ENCODE results near the gene NAV1.

GRCh38 chr1:201555593-201555945 is 16.6 kb downstream of the NAV1 start:
- no peak for TF ChIP-seq ZFP3 (CRISPR knock-in tag; IDR thresholded peaks at IDR 0.05)
- no peak for TF ChIP-seq ARNTL (CRISPR knock-in tag; IDR thresholded peaks at IDR 0.05; ENCODE audit: borderline replicate concordance, low read depth)
- TF ChIP-seq, protein P1, sequence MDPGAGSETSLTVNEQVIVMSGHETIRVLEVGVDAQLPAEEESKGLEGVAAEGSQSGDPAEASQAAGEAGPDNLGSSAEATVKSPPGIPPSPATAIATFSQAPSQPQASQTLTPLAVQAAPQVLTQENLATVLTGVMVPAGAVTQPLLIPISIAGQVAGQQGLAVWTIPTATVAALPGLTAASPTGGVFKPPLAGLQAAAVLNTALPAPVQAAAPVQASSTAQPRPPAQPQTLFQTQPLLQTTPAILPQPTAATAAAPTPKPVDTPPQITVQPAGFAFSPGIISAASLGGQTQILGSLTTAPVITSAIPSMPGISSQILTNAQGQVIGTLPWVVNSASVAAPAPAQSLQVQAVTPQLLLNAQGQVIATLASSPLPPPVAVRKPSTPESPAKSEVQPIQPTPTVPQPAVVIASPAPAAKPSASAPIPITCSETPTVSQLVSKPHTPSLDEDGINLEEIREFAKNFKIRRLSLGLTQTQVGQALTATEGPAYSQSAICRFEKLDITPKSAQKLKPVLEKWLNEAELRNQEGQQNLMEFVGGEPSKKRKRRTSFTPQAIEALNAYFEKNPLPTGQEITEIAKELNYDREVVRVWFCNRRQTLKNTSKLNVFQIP (CRISPR knock-in tag; IDR thresholded peaks at IDR 0.05; ENCODE audit: borderline replicate concordance, low read depth), result no peak
- no peak for TF ChIP-seq ZFP30 (CRISPR knock-in tag; IDR thresholded peaks at IDR 0.05)
- TF ChIP-seq BACH2 (CRISPR knock-in tag; IDR thresholded peaks at IDR 0.05; ENCODE audit: borderline replicate concordance), result no peak
- TF ChIP-seq ZNF8 (CRISPR knock-in tag; IDR thresholded peaks at IDR 0.05), result no peak
- TF ChIP-seq GLIS3 (CRISPR knock-in tag; IDR thresholded peaks at IDR 0.05), result no peak
- TF ChIP-seq, protein P2, sequence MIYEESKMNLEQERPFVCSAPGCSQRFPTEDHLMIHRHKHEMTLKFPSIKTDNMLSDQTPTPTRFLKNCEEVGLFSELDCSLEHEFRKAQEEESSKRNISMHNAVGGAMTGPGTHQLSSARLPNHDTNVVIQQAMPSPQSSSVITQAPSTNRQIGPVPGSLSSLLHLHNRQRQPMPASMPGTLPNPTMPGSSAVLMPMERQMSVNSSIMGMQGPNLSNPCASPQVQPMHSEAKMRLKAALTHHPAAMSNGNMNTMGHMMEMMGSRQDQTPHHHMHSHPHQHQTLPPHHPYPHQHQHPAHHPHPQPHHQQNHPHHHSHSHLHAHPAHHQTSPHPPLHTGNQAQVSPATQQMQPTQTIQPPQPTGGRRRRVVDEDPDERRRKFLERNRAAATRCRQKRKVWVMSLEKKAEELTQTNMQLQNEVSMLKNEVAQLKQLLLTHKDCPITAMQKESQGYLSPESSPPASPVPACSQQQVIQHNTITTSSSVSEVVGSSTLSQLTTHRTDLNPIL (CRISPR knock-in tag; IDR thresholded peaks at IDR 0.05; ENCODE audit: low read depth), result no peak
- TF ChIP-seq ZC3H10 (CRISPR knock-in tag; IDR thresholded peaks at IDR 0.05), result no peak
- TF ChIP-seq, protein P3, sequence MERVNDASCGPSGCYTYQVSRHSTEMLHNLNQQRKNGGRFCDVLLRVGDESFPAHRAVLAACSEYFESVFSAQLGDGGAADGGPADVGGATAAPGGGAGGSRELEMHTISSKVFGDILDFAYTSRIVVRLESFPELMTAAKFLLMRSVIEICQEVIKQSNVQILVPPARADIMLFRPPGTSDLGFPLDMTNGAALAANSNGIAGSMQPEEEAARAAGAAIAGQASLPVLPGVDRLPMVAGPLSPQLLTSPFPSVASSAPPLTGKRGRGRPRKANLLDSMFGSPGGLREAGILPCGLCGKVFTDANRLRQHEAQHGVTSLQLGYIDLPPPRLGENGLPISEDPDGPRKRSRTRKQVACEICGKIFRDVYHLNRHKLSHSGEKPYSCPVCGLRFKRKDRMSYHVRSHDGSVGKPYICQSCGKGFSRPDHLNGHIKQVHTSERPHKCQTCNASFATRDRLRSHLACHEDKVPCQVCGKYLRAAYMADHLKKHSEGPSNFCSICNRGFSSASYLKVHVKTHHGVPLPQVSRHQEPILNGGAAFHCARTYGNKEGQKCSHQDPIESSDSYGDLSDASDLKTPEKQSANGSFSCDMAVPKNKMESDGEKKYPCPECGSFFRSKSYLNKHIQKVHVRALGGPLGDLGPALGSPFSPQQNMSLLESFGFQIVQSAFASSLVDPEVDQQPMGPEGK (CRISPR knock-in tag; IDR thresholded peaks at IDR 0.05; ENCODE audit: borderline replicate concordance), result no peak
- TF ChIP-seq RARB (CRISPR knock-in tag; IDR thresholded peaks at IDR 0.05), result no peak
- TF ChIP-seq ISL1 (CRISPR knock-in tag; IDR thresholded peaks at IDR 0.05), result no peak
